H9 (cell line): Measurements from ENCODE around the gene CIB4. TPM values are rescaled to one million over a fixed set of nuclear protein-coding genes. Genes with fewer than 3 reads are reported as not detected.

Source experiments
- DNase-seq: peaks from one replicate; pipeline ENCODE4 v3.0.0-alpha.2; 2017
- H2AFZ ChIP-seq: one replicate; pipeline ENCODE4 v1.6.1; 2013; ENCODE audit warnings: mild to moderate bottlenecking, low read length, control low read depth, moderate library complexity
- H2AK5ac ChIP-seq: 2 replicates; pipeline ENCODE4 v1.6.1; 2013; ENCODE audit warnings: low read length, control low read depth, mixed read lengths; ENCODE audit not compliant: insufficient read length
- H2BK120ac ChIP-seq: one replicate; pipeline ENCODE4 v1.6.1; 2013; ENCODE audit warnings: low read depth, mild to moderate bottlenecking, low read length, control low read depth, inconsistent platforms; ENCODE audit not compliant: poor library complexity, severe bottlenecking
- H2BK12ac ChIP-seq: 2 replicates; pipeline ENCODE4 v1.6.1; 2013; ENCODE audit warnings: low read length, control low read depth, mixed read lengths, low read depth; ENCODE audit not compliant: insufficient read length
- H2BK15ac ChIP-seq: 2 replicates; pipeline ENCODE4 v1.6.1; 2013; ENCODE audit warnings: low read depth, low read length, control low read depth
- H2BK20ac ChIP-seq: one replicate; pipeline ENCODE4 v1.6.1; 2013; ENCODE audit warnings: low read depth, mild to moderate bottlenecking, low read length, control low read depth, inconsistent platforms; ENCODE audit not compliant: poor library complexity, severe bottlenecking
- H2BK5ac ChIP-seq: 2 replicates; pipeline ENCODE4 v1.6.1; 2013; ENCODE audit warnings: low read length, control low read depth, mixed read lengths; ENCODE audit not compliant: insufficient read length
- H3K14ac ChIP-seq: 2 replicates; pipeline ENCODE4 v1.6.1; 2013; ENCODE audit warnings: low read length, control low read depth; ENCODE audit not compliant: insufficient read depth
- H3K18ac ChIP-seq: 2 replicates; pipeline ENCODE4 v1.6.1; 2013; ENCODE audit warnings: low read depth, mild to moderate bottlenecking, mixed read lengths, low read length, control low read depth; ENCODE audit not compliant: insufficient read length
- H3K23ac ChIP-seq: 2 replicates; pipeline ENCODE4 v1.6.1; 2013; ENCODE audit warnings: low read length, control low read depth, mixed read lengths, low read depth; ENCODE audit not compliant: insufficient read length
- H3K23me2 ChIP-seq: 2 replicates; pipeline ENCODE4 v1.6.1; 2013; ENCODE audit warnings: low read depth, mild to moderate bottlenecking, mixed read lengths, low read length, control low read depth; ENCODE audit not compliant: insufficient read length, poor library complexity, severe bottlenecking
- H3K27ac ChIP-seq: 2 replicates; pipeline ENCODE4 v1.5.1; 2013; ENCODE audit warnings: low read length, control low read depth, mixed read lengths, low read depth; ENCODE audit not compliant: insufficient read length
- H3K27me3 ChIP-seq: 2 replicates; pipeline ENCODE4 v1.6.1; 2013; ENCODE audit warnings: low read length, control low read depth, inconsistent platforms; ENCODE audit not compliant: insufficient read depth
- H3K4ac ChIP-seq: 2 replicates; pipeline ENCODE4 v1.6.1; 2013; ENCODE audit warnings: low read depth, mild to moderate bottlenecking, control low read depth, inconsistent platforms, low read length, moderate library complexity
- H3K4me1 ChIP-seq: 2 replicates; pipeline ENCODE4 v1.6.1; 2013; ENCODE audit warnings: low read length, control low read depth, inconsistent platforms; ENCODE audit not compliant: insufficient read depth
- H3K4me2 ChIP-seq: 2 replicates; pipeline ENCODE4 v1.6.1; 2013; ENCODE audit warnings: low read length, control low read depth, mixed read lengths; ENCODE audit not compliant: insufficient read length, insufficient read depth
- H3K56ac ChIP-seq: 2 replicates; pipeline ENCODE4 v1.6.1; 2013; ENCODE audit warnings: low read depth, mild to moderate bottlenecking, mixed read lengths, low read length, control low read depth; ENCODE audit not compliant: insufficient read length
- H3K79me1 ChIP-seq: 2 replicates; pipeline ENCODE4 v1.6.1; 2013; ENCODE audit warnings: low read depth, mild to moderate bottlenecking, moderate library complexity, low read length, control low read depth, inconsistent platforms; ENCODE audit not compliant: insufficient read depth, poor library complexity, severe bottlenecking
- H3K79me2 ChIP-seq: 2 replicates; pipeline ENCODE4 v1.6.1; 2013; ENCODE audit warnings: low read length, control low read depth, inconsistent platforms; ENCODE audit not compliant: insufficient read depth
- H3K9ac ChIP-seq: 2 replicates; pipeline ENCODE4 v1.6.1; 2013; ENCODE audit warnings: low read length, control low read depth, mixed read lengths; ENCODE audit not compliant: insufficient read length; ENCODE audit errors: extremely low read depth
- H3K9me3 ChIP-seq: one replicate; pipeline ENCODE4 v1.6.1; 2013; ENCODE audit warnings: low read depth, low read length, inconsistent platforms; ENCODE audit not compliant: control insufficient read depth
- H3T11ph ChIP-seq: one replicate; pipeline ENCODE4 v1.6.1; 2013; ENCODE audit warnings: mild to moderate bottlenecking, low read length, control low read depth, inconsistent platforms
- H4K20me1 ChIP-seq: one replicate; pipeline ENCODE4 v1.6.1; 2013; ENCODE audit not compliant: control insufficient read depth, insufficient read length, insufficient read depth
- H4K5ac ChIP-seq: 2 replicates; pipeline ENCODE4 v1.6.1; 2013; ENCODE audit warnings: low read depth, mild to moderate bottlenecking, mixed read lengths, low read length, control low read depth; ENCODE audit not compliant: insufficient read length
- H4K8ac ChIP-seq: replicated peaks from 2 replicates; pipeline ENCODE4 v1.6.1; 2013; ENCODE audit warnings: low read length, control low read depth, mixed read lengths, low read depth; ENCODE audit not compliant: insufficient read length
- H4K91ac ChIP-seq: 2 replicates; pipeline ENCODE4 v1.6.1; 2013; ENCODE audit warnings: low read depth, mild to moderate bottlenecking, moderate library complexity, mixed read lengths, low read length, control low read depth; ENCODE audit not compliant: insufficient read length
- H3K27ac Mint-ChIP-seq, 3 experiments: 2 replicates in 2 of 3; 3 replicates in 1 of 3; pipeline ENCODE4 v1.8.0; 2020 to 2021; ENCODE audit warnings: mixed read lengths in 3 of 3, mild to moderate bottlenecking in 1 of 3, moderate library complexity in 1 of 3
- H3K27me3 Mint-ChIP-seq: 2 replicates; pipeline ENCODE4 v1.8.0; 2021; ENCODE audit warnings: low read depth, mild to moderate bottlenecking, moderate library complexity, mixed read lengths
- H3K36me3 Mint-ChIP-seq, 3 experiments: 2 replicates in 2 of 3; 3 replicates in 1 of 3; pipeline ENCODE4 v1.8.0; 2020 to 2021; ENCODE audit warnings: low read depth in 3 of 3, mixed read lengths in 3 of 3; ENCODE audit not compliant: insufficient read depth in 1 of 3
- H3K4me1 Mint-ChIP-seq, 2 experiments: 2 replicates each; pipeline ENCODE4 v1.8.0; 2020; ENCODE audit warnings: mixed read lengths in 2 of 2
- H3K4me3 Mint-ChIP-seq, 2 experiments: 2 replicates in 1 of 2; 3 replicates in 1 of 2; pipeline ENCODE4 v1.8.0; 2020 to 2021; ENCODE audit warnings: mild to moderate bottlenecking in 2 of 2, mixed read lengths in 2 of 2, moderate library complexity in 1 of 2
- H3K9me3 Mint-ChIP-seq, 2 experiments: 2 replicates in 1 of 2; 3 replicates in 1 of 2; pipeline ENCODE4 v1.8.0; 2020; ENCODE audit warnings: mild to moderate bottlenecking in 2 of 2, mixed read lengths in 2 of 2, moderate library complexity in 1 of 2
- WGBS: extraction: QIAGEN DNeasy Blood & Tissue Kit; methylation state at CpG from one replicate; pipeline ENCODE4 v1.1.7; 2013; ENCODE audit warnings: missing lambda C conversion rate, low lambda C conversion rate, mixed read lengths; ENCODE audit not compliant: insufficient read length; ENCODE audit errors: extremely low coverage; 5-methylcytosine and 5-hydroxymethylcytosine counted together
- total RNA-seq: library from RNA; stranded (reverse); gene quantifications from 2 replicates; pipeline ENCODE4 v1.2.1, GENCODE V29; 2021
- TF ChIP-seq, protein P1 (sequence below): fragments of 200-600 bp; sonication (generic); conservative IDR thresholded peaks from 3 replicates; pipeline ENCODE4 v1.8.0; 2021; ENCODE audit warnings: antibody characterized with exemption, mild to moderate bottlenecking

Gene CIB4
- total RNA-seq, 1 experiment from 2014 or later: not detected

- Histone ChIP-seq H4K91ac (no peak overlapping the region), H3K9ac (no peak overlapping the region), H2BK12ac (no peak overlapping the region), H2BK20ac (no peak overlapping the region), H3K79me2 (no peaks in the 10 kb centered on the region), H3K14ac (no peak overlapping the region), H3K4ac (no peak overlapping the region), H3T11ph (no peak overlapping the region), H3K27ac (no peak overlapping the region), H3K18ac (no peak overlapping the region), H3K27me3 (no peaks in the 10 kb centered on the region), H2AK5ac (no peak overlapping the region), H4K20me1 (no peaks in the 10 kb centered on the region), H4K8ac (no peak overlapping the region), H3K4me1 (no peaks in the 10 kb centered on the region), H2AFZ (no peak overlapping the region), H3K56ac (no peak overlapping the region), H2BK5ac (no peak overlapping the region), H3K23ac (no peak overlapping the region), H2BK15ac (no peak overlapping the region), H3K4me2 (no peak overlapping the region), H3K23me2 (peaks cover 2% of the 10 kb centered on the region), H3K9me3 (no peaks in the 10 kb centered on the region), H3K79me1 (no peaks in the 10 kb centered on the region), H4K5ac (no peak overlapping the region), H2BK120ac (no peak overlapping the region)
- Mint-ChIP-seq H3K27ac (no peak overlapping the region), H3K27me3 (peaks cover 8% of the 10 kb centered on the region), H3K4me1 (peaks cover 11 to 13% of the 10 kb centered on the region in 2 experiments), H3K9me3 (no peaks in the 10 kb centered on the region), H3K36me3 (no peaks in the 10 kb centered on the region), H3K4me3 (no peak overlapping the region)
- DNase-seq: no peak
- TF ChIP-seq, protein P1, sequence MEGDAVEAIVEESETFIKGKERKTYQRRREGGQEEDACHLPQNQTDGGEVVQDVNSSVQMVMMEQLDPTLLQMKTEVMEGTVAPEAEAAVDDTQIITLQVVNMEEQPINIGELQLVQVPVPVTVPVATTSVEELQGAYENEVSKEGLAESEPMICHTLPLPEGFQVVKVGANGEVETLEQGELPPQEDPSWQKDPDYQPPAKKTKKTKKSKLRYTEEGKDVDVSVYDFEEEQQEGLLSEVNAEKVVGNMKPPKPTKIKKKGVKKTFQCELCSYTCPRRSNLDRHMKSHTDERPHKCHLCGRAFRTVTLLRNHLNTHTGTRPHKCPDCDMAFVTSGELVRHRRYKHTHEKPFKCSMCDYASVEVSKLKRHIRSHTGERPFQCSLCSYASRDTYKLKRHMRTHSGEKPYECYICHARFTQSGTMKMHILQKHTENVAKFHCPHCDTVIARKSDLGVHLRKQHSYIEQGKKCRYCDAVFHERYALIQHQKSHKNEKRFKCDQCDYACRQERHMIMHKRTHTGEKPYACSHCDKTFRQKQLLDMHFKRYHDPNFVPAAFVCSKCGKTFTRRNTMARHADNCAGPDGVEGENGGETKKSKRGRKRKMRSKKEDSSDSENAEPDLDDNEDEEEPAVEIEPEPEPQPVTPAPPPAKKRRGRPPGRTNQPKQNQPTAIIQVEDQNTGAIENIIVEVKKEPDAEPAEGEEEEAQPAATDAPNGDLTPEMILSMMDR: no peak
- WGBS: no CpG with 5 or more reads among the region's 11 CpGs
Observed at GRCh38 chr2:26634636-26635230, 6.4 kb downstream of the CIB4 start.
